Stimulated activated CD8-positive, alpha-beta memory T cell treated with anti-CD3 and anti-CD28 coated beads, Interleukin-7, amount 100 ng/mL, for 4 hours (primary cell): Measurements from ENCODE around the gene PURA.

Experiments
- DNase-seq, 2 donors: peaks; one replicate each; pipeline ENCODE4 v3.0.0-alpha.2; 2020; ENCODE audit warnings: low read depth in 2 of 2

The PURA gene

DNA sequence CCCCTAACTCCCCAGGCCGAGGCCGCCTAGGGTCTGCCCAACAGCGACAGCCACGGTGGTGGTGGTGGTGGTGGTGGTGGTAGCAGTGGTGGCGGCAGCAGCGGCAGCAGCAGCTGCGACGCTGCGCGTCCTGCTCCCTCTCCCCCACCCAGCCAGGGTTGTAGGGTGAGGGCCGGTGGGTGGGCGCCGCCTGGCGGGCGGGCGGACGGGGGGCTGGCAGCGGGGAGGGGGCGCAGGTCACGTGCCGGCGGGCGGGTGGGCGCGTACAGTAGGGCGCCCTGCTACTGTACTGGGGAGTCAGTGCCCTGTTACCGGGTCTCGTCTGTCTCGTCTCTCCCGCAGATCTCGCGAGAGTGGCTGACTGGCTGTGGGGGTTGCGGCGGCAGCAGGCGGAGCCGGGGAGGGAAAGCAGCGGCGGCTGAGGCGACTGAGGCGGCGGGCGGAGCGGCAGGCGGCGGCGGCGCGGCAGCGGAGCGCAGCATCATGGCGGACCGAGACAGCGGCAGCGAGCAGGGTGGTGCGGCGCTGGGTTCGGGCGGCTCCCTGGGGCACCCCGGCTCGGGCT, at the start of gene PURA:
TSS of gene PURA (plus strand) at position 411 of the 565 bp plus-strand sequence. CDS start at position 484, 73 bp downstream.
- peak; percentile 93 to 94 for DNase-seq

DNA sequence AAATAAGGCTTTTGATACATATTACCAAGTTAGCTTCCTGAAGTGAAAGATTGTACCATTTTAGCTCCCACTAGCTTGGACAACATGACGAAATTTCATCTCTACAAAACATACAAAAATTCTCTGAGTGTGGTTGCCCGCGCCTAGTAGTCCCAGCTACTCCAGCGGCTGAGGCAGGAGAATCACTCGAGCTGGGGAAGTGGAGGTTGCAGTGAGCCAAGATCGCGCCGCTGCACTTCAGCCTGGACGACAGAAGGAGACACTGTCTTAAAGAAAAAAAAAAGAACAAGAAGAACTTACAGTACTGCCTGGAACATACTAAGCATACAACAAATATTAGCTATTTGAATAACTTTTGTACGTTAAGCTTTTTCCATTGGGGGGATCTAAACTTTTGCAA, 41.1 kb upstream of the PURA start:
- no peak for DNase-seq

DNA sequence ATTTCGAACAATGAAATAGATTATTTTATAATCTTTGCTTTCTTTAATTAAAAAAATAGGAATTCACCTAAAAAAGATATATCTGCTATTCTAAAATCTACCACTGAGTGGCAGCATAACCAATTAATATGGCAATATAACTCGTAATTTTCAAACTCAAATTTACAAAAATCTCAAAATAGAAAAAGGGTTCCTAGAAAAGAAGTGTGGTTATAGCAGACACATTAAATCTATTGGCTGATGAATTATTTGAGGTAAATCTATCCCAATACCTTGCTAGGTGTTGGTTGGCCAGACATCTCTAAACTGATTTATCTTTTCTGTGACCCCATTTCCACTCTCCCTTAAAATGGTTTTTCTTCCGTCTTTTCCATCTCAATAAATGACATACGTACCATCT, 40.6 kb upstream of the PURA start:
- DNase-seq, result no peak

DNA sequence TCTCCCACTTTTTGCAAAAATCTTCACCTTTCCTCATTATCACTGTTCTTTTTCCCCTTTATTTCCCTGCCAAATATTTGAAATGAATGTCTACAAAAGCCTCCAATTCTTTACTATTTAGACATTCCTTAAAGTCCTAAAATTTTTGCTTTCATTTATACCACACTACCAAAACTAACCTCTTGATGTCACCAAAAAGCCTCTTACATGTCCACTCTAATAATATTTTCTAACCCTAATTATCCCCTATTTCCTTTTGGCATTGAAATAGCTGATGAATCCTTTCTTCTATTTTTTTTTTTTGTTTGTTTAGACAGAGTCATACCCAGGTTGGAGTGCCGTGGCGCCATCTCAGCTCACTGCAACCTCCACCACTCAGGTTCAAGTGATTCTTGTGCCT, 38.5 kb upstream of the PURA start:
- no peak for DNase-seq

DNA sequence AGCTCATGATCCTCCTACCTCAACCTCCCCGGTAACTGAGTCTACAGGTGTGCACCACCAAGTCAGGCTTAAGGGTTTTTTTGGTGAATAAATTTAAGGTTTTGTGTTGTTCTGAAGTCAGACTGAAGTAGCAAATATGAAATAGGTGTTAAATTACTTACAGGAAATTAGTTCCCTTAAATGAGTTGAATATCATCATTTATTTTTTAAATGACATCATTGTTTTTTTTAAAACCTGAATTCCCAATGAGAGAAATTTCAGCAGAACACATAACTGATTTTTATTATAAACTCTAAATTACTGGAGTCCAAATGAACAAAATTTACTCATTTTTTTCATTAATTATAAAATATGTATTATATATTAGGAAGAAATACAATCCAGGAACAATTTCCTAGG, 37.8 kb upstream of the PURA start:
- DNase-seq, result no peak

DNA sequence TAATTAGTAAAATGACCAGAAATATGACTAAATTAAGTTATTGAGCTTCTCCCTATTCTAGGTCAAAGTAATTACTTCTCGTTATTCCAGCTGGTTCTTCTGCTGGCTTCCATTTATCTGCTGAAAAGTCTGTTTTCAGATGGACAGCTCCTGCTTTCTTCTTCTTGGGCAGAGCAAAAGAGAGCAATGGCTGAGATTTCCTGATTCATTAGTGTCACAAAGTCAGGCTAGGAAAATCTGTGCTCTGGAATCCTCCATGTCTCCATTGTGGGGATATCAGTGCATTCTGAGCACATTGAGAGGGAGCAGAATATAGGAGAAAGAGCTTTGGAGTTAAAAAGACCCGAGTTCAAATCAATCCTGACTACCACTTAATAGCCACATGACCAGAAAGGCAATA, 37.1 kb upstream of the PURA start:
- DNase-seq, result no peak

DNA sequence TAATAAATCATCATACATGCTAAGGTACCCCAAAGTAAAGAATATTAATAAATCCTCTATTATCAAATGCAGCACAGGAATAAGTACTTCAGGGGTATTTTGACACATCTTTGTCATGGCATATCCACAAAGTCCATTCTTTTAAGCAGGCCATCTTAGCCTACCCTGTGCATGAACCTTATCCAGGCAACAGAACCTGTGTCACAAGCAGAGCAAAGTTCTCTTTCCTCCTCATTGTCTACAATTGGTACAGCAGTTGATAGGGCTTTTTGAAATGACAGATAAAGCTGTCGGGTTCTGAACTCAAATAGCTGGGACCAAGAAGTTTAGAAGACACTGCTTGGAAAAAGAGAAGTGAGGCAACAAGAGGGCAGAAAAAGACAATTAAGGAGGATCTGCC, 30.8 kb upstream of the PURA start:
- no peak for DNase-seq

DNA sequence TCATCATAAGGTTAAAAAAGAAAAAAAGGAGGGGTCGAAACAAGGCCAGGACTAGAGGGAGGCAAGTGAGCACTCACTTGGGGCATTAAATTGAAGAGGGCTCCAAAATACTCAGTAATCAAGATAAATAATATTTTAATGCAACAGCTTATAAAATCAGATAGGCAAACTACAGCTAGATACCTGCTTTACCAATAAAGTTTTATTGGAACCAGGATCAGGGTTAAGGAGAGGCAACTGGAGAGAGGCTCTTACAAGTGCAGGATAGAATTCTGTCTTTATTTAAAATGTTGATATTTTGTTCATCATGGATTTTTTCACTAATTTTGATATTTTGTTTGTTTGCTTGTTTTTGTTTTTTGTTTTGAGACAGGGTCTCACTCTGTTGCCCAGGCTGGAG, 30.3 kb upstream of the PURA start:
- DNase-seq, result no peak

DNA sequence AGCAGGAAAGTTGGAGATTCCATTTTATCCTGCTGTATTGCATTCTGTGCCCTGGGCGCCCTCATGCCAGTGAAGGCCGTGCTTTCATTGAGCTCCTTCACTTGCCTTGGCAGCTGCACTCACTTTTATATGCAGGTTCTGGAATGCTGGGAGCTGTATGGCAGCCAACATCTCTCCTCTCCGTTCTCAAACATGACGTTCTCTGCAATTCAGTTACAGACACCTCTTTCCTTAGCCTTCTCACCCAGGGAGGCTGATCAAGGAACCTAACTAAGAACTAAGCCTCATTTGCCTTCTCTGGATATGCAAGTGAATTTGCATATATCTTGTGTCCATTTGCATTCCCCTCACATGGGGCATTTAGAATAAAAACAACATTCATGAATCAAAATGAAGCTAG, 29.4 kb upstream of the PURA start:
- no peak for DNase-seq

DNA sequence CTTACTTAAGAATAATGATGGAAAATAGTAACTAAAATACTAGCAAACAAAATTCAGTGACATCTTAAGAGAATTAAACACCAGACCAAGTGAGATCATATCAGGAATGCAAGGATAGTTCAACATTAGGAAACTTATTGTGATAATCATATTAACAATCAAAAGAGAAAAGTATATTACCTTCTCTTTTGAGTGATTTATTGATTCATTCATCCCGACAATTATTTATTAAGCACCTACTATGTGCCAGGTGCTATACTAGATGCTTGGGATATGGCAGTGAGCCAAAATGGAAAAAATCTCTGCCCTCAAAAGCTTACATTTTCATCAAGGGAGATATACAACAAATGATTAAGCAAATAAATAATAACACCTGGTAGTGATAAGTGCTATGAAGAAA, 23.7 kb upstream of the PURA start:
- no peak for DNase-seq

DNA sequence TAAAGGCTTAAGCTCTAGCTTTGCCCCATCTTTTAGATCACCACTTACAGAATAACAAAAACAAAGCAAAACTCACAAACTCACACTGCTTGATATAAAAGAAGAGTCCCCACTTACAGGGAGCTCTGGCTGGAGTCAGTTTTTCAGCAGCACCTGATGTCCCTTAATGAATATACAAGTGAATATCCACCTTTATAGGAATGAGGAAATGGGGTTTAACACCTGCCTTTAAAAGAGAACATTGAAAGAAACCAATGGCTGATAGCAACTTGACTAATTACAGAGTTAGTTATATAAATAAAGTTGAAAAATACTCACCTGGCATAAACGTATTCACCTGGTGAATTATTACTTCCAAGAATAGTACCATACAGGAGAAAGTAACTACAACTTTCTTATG, 20.7 kb upstream of the PURA start:
- no peak for DNase-seq

DNA sequence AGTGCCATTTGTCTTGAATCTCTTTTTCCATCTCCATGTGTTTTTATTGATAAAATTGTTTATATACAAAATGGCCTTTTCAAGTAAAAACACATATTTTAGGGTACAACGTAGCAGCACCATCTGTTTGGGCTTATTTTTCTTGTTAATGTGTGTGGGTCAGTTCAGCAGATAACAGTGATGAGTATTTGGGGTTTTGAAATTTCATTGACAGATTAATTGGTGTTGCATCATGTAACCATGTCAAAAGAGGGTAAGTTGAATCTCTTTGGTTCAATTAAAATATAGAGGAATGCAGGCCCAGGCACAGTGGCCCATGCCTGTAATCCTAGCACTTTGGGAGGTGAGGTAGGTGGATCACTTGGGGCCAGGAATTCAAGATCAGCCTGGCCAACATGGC, 20.0 kb upstream of the PURA start:
- DNase-seq, result no peak

DNA sequence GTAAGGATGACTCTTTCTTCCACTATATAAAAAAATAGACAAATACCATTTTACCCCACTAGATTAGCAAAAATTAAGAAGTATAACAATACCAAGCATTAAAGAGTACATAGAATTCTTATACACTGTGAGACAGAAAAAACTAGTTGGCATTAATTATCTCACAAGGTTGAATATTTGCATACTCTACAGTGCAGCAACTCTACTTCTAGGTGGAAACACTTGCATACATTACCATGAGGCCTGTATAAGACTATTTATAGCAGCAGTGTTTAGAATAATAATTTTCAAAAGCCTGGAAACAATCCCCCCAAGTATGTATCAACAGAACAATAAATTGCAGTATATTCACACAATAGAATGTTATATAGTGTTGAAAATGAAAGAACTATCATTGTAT, 19.0 kb upstream of the PURA start:
- no peak for DNase-seq

DNA sequence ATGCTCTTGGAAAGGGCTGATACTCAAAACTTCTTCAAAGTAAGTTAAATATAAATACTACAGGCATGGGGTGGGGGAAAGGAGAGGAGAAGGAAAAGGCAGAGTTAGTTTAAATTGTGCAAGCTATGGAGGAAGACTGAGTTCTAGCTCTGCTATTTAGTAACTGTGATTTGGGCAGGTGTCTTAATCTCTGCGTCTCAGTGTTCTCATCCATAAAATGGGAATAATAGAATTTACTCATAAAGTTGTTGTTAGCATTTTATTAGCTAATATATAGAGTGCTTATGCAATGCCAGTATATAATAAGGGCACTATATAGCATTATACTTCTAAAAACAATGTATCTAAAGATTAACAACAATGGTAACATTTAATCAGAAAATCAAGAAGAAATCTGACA, 12.7 kb upstream of the PURA start:
- no peak for DNase-seq

DNA sequence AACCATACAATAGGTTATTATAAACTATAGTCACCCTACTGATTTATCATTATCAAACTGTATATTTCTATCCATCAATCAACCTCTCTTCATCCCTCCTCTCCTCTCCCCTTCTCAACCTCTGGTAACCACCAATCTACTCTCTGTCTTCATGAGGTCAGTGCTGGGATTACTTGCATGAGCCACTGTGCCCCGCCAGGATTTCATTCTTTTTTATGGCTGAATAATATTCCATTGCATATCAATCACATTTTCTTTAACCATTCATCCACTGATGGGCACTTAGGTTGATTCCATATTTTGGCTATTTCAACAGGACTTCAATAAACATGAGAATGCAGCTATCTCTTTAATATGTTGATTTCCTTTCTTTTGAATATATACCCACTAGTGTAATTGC, 10.8 kb upstream of the PURA start:
- DNase-seq, result no peak

DNA sequence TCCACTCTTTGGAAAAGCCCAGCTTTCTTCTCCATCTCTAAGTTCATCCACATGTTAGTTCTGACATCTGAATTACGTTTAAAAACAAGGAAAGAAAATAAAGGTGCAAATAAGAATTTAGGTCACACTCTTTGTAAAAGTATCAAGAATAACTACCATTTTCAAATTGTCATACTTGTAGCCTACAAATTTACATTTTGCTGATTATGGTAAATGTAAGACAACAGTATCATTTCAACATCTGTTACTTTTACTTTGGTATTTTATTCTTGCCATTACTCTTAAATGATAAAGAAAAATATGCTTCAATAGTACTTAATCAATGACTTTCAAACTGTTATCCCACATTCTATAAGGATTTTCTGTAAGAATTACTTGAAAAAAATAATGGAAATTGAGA, 9.8 kb upstream of the PURA start:
- no peak for DNase-seq

DNA sequence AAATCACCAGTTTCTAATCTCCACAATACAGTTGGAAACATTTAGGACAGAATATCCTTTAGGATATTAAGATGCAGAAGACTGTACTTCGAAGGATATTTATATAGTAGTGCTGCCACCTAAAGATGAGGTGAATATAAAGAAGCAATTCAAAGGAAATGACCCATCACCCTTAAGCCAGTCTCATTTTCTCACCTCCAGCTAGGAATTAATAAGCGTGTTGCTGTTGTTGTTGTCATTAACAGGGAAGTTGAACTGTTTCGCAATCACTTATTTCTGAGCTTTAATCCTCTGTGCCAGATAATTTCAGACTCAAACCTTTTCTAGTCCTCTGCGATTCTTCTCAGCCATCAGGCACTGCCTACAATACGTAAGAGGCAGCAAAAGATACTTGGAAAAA, 7.8 kb upstream of the PURA start:
- no peak for DNase-seq

DNA sequence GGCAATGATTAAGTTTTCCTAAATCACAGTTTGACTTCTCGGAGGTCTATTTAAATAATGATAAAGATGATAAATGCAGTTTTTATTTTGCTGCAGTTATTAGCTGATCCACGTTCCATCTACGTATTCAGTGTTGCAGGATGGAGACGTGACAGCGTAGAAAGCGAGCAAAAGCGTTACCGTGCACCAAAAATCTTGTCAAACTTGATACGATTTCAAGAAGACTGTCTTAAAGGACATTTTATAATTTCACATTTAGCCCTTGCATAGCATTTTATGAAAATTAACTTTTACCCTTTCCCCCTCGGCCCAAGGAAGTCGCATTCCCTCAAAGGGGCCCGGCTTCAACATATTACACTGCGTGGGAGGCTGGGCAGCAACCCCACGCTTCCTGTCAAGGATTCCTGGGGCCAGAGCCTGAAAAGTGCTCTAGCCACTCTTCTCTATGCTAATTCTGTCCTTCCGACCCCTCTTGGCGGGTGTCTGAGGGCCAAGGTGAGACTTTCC, 7.1 kb upstream of the PURA start:
- no peak for DNase-seq

DNA sequence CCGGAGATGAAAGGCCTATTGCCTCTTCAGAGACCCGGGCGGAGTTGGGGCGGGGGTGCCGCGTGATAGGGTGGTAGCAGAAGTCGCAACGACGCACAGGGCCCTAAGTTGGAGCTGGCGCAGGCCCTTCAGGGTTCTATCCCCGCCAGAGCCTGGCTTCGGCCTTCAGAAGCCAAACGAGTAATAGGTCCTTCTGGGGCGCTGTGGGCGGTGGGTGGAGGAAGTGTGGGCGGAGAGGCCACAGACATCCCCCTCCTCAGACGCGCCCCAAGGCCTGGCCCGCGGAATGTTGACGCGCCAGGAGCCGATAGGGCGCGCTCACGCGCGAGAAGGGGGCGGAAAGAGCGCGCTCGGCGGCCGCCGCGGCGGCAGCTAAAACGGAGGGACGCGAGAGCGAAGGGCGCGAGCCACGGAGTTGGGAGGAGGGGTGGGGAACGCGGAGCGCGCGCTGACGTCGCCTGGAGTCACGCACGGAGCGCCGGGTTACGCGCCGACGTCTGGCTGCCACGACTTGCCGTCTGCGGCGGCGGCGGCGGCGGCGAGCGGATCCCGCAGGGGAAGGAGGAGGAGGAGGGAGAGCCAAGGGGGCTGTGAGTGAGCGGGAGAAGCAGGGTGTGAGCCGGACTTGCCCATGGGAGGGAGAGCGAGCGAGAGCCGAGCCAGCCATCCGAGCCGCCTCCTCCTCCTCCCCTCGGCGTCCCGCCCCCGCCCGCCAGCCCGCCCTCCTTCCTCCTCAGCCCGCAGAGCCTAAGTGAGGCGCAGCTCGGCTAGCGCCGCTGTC, 6.4 kb upstream of the PURA start:
- peak; percentile 83 to 93 for DNase-seq

DNA sequence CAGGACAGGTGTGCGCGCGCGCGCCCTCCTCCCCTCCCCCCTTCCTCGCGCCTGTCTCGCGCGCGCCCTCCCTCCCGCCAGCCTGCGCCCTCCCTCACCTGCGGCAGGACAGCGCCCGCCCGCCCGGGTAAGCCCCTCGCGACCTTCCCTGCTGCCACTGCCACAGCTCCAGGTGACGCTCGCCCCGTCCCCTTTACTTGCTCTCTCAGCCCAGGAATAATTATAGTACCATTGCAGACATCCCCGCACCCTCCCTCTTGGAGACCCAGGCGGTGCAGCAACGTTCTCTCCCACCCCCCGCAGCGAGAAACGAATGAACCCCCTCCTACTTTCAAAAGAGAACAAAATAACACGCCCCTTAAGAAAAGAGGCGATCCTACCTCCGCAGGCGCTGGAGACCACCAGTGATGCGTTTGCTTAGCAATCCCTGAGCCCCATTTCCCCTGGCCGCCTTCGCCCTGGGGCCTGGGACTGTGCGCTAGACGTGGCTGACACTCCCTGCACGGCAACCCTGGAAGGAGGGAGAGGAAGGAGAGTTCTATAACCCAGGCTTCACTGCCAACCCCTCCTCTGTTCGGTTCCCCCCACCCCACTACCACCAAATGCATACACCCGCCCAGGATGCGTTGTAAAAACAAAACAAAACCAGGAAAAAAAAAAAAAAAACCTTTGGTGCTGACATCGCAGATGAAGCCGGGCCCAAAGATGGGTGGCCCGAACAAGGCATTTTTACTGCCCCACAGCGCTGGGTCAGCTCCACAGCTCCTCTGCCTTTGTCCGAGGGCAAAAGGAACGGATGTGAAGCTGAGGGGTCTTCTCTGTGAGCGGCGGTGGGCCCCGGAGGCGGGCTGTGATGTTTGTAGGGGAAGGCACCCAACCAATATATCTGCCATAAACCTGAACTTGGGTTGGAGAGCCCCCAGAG, 5.6 kb upstream of the PURA start:
- DNase-seq, result no peak

DNA sequence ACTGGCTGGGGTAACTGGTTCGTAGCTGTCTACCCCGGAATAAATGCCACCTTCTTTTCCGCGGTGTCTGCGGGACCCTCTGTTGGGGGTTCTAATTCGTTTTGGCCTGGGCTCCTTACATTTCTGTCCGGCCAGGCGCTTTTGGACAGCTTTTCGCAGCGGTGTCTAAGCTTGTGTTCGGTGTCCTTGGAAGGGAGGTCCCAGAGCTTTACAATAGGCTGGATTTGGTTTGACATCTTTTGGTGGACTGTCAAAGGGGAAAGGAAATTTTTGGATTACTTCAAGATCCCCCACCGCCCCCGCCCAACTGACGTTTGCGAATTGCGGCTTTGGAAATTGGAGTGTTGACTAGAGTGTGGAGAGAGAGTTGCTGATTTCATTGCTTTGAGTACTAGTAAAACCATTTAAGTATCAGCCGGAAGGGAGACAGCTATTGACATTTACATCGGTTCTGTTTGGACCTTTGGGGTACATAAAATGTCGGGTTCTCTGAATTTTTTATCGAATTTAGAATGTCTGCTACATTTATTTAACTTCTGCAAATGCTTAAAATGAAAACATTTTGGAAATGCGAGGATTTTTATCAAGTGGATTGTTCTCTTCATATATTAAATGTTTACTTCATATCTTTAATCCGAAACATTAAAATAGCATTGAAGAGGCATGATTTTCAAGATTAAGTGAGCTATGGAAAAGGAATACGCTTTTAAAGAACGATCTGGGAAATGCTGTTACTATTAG, 4.7 kb upstream of the PURA start:
- DNase-seq, result no peak
